Measurements from ENCODE around the gene TRIO.

DNA sequence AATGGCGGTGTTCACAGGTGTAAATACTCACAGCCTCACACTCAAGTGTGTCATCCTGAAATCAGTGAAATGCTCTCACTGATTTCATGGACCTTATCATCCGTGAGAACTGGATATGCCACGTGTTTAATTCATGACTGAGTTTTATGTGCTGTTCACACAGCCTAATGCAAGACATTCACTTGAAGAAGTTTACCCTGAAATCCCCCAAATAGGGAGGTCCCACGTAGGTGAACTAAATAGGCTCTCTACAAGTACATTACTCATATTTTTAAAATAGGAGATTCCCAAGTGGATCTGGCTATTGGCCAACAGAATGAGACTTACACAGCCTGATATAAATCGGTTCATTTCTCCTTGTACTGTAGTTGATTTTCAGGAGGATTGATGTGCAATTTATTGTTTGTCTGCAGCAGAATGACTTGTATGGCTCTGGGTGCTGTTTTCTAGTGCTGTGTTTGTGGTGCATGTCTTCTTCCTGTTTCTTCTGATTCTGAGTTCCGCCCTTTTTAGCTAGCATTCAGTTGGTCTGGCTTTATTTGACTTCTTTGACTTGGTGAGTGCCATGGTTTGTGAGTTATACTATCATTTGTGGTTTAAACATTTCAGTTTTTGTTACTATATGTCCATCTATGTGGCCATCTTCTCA is 25.1 kb downstream of the TRIO start:
- TF ChIP-seq, protein P1, sequence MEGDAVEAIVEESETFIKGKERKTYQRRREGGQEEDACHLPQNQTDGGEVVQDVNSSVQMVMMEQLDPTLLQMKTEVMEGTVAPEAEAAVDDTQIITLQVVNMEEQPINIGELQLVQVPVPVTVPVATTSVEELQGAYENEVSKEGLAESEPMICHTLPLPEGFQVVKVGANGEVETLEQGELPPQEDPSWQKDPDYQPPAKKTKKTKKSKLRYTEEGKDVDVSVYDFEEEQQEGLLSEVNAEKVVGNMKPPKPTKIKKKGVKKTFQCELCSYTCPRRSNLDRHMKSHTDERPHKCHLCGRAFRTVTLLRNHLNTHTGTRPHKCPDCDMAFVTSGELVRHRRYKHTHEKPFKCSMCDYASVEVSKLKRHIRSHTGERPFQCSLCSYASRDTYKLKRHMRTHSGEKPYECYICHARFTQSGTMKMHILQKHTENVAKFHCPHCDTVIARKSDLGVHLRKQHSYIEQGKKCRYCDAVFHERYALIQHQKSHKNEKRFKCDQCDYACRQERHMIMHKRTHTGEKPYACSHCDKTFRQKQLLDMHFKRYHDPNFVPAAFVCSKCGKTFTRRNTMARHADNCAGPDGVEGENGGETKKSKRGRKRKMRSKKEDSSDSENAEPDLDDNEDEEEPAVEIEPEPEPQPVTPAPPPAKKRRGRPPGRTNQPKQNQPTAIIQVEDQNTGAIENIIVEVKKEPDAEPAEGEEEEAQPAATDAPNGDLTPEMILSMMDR (IDR thresholded peaks at IDR 0.05), result no peak
- TF ChIP-seq POLR2A (IDR thresholded peaks at IDR 0.05; ENCODE audit: low read depth) (no peak), EP300 (IDR thresholded peaks at IDR 0.05) (no peak), POLR2AphosphoS5 (IDR thresholded peaks at IDR 0.05) (no peak)
